Transverse colon (tissue), 4 donors: ENCODE data around the gene SNCG. TPM values are rescaled to one million over a fixed set of nuclear protein-coding genes. Genes with fewer than 3 reads are reported as not detected.
A peak's percentile ranks its signal among the peaks of the same experiment; 100 is the strongest.

Source experiments
- DNase-seq: peaks from one replicate; pipeline ENCODE4 v3.0.0-alpha.2; 2019
- H3K27ac ChIP-seq, 4 donors: fragments of 200-600 bp; sonication (generic); 2 replicates each; pipeline ENCODE4 v1.5.1; 2016 to 2018; ENCODE audit warnings: inconsistent platforms in 4 of 4
- H3K27me3 ChIP-seq: fragments of 200-600 bp; sonication (generic); 2 replicates; pipeline ENCODE4 v1.5.1; 2017; ENCODE audit warnings: inconsistent platforms
- H3K36me3 ChIP-seq, 4 donors: fragments of 200-600 bp; sonication (generic); 2 replicates each; pipeline ENCODE4 v1.5.1; 2017 to 2019; ENCODE audit warnings: inconsistent platforms in 4 of 4
- H3K4me1 ChIP-seq, 4 donors: fragments of 200-600 bp; sonication (generic); 2 replicates each; pipeline ENCODE4 v1.5.1; 2017 to 2020; ENCODE audit warnings: inconsistent platforms in 4 of 4
- H3K4me3 ChIP-seq, 4 donors: fragments of 200-600 bp; sonication (generic); 1 replicate in 1 of 4; 2 replicates in 3 of 4; pipeline versions ENCODE4 v1.5.1 to v1.6.1; 2017 to 2019; ENCODE audit warnings: inconsistent platforms in 4 of 4
- H3K9me3 ChIP-seq, 2 donors: fragments of 200-600 bp; sonication (generic); 2 replicates each; pipeline ENCODE4 v1.5.1; 2017 to 2019; ENCODE audit warnings: inconsistent platforms in 2 of 2
- EP300 ChIP-seq: sonication (generic); formaldehyde crosslinking; IDR thresholded peaks from one replicate; pipeline ENCODE4 v1.6.1; 2017; ENCODE audit warnings: antibody characterized with exemption, low read depth
- POLR2A ChIP-seq: fragments of 450-650 bp; IDR thresholded peaks from one replicate; pipeline ENCODE4 v1.6.1; 2016; ENCODE audit warnings: antibody characterized with exemption, mild to moderate bottlenecking, moderate library complexity
- POLR2AphosphoS5 ChIP-seq, 3 donors: sonication (generic); formaldehyde crosslinking; IDR thresholded peaks; one replicate each; pipeline ENCODE4 v1.6.1; 2016; ENCODE audit warnings: antibody characterized with exemption in 3 of 3
- WGBS, 2 donors: methylation state at CpG; one replicate each; pipeline ENCODE4 v1.1.5; 2018; ENCODE audit warnings: low coverage in 1 of 2; 5-methylcytosine and 5-hydroxymethylcytosine counted together
- in situ Hi-C, 4 donors: fragments of 200-750 bp; cut with MboI; loops; one replicate each; pipeline versions ENCODE4 v1.15.0 to v1.15.1; 2017; ENCODE audit warnings: low sequenced_read_pairs in 3 of 4, low pct_ligation_motif_present in 1 of 4, low pct_unique_long_range_greater_than_20kb in 1 of 4
- intact Hi-C: fragments of 100-400 bp; cut with DNase I; formaldehyde crosslinking; loops from one replicate; pipeline ENCODE4 v1.15.1; 2023; ENCODE audit warnings: low total_unique reads
- total RNA-seq, 4 donors: library from RNA; depleted of rRNA; stranded (reverse); fragments of >200 nt; gene quantifications; one replicate each; pipeline ENCODE4 v1.1.0, GENCODE V29; 2016
- TF ChIP-seq, protein P1 (sequence below), 5 experiments: fragments of 200-600 bp in 3 of 5; fragments of 450-650 bp in 2 of 5; sonication (generic) in 3 of 5; IDR thresholded peaks; 1 replicate in 2 of 5; 2 replicates in 3 of 5; pipeline ENCODE4 v1.5.1; 2016 to 2017; ENCODE audit warnings: antibody characterized with exemption in 5 of 5, inconsistent platforms in 3 of 5, mild to moderate bottlenecking in 2 of 5, moderate library complexity in 1 of 5

SNCG gene
- total RNA-seq, 4 donors from 2014 or later = 7.4 to 7.5 TPM; not detected in 2

DNA sequence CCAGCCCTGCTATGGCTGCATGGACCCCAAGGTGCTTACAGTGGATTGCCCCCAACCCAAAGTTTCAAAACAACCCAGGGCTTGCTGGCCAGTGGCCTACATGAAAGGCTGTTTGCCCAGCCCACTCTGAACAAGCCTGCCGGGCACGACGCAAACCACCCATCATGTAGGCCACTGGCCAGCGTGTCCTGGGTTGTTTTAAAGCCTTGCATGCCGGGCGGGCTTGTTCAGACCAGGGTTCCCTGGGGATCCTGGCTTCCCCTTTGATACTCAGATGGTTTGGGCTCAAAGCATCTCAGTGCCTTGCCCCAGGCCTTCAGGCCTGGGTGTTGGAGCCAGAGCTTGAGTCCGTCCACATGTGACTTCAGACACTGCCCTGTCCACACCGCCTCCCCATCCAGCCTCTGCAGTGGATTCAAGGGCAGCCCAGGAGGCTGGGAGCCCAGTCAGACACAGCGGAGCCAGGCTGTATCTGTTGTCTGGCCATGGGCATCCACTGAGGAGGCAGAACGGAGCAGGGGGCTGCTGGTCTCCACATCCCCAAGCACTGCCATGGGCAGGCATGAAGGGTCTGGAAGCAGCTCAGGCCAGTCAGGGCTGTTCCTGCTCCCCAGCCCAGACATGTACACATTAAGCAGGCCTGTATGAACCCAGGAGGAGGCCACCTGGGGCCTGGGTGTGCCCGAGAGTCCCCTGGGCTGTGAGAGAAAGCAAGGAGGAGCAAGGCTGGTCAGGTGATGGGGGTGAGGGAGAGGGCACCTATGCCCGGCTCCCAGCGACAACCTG, 5.9 kb downstream of the SNCG start:
- DNase-seq = no peak
- no peaks in the 10 kb centered on the region for H3K9me3 ChIP-seq
- TF ChIP-seq EP300 (no peak), POLR2A (no peak), POLR2AphosphoS5 (IDR thresholded peaks at IDR 0.05) (no peak)
- TF ChIP-seq, protein P1, sequence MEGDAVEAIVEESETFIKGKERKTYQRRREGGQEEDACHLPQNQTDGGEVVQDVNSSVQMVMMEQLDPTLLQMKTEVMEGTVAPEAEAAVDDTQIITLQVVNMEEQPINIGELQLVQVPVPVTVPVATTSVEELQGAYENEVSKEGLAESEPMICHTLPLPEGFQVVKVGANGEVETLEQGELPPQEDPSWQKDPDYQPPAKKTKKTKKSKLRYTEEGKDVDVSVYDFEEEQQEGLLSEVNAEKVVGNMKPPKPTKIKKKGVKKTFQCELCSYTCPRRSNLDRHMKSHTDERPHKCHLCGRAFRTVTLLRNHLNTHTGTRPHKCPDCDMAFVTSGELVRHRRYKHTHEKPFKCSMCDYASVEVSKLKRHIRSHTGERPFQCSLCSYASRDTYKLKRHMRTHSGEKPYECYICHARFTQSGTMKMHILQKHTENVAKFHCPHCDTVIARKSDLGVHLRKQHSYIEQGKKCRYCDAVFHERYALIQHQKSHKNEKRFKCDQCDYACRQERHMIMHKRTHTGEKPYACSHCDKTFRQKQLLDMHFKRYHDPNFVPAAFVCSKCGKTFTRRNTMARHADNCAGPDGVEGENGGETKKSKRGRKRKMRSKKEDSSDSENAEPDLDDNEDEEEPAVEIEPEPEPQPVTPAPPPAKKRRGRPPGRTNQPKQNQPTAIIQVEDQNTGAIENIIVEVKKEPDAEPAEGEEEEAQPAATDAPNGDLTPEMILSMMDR (IDR thresholded peaks at IDR 0.05) = no peak
- H3K27me3 ChIP-seq = no peaks in the 10 kb centered on the region
- no peak overlapping the region for H3K27ac ChIP-seq
- H3K4me1 ChIP-seq = peaks cover 21 to 35% (median 32%) of the 10 kb centered on the region in 4 donors
- H3K36me3 ChIP-seq = no peaks in the 10 kb centered on the region
- WGBS, 2 donors = 75 to 85% methylated on average over 4 of the region's 13 CpGs
- H3K4me3 ChIP-seq = no peak overlapping the region
- in situ Hi-C loops (no loop called here), intact Hi-C loops (no loop called here)

DNA sequence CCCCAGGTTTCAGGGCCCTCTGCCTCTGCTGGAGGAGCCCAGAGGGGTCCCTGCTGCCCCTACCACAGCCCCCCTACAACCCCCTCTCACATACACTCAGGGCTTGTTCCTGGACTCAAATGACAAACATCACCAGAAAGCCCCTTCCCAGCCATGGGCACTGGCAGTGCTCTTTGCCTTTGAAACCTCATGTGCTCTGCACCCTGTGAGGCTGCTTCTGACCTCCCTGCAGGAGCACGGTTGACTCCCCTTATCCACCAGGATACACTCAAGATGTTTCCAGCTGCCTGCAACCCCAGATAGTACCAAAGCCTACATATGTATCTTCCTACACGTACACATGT, 6.4 kb downstream of the SNCG start:
- Histone ChIP-seq H3K36me3 (no peaks in the 10 kb centered on the region), H3K9me3 (no peaks in the 10 kb centered on the region), H3K27me3 (no peaks in the 10 kb centered on the region), H3K27ac (no peak overlapping the region), H3K4me1 (peaks cover 25 to 39% (median 36%) of the 10 kb centered on the region in 4 donors), H3K4me3 (no peak overlapping the region)
- no peak for TF ChIP-seq EP300
- TF ChIP-seq POLR2AphosphoS5 (IDR thresholded peaks at IDR 0.05) = no peak
- TF ChIP-seq POLR2A = no peak
- TF ChIP-seq, protein P1 (IDR thresholded peaks at IDR 0.05) = no peak
- intact Hi-C loops (no loop called here), in situ Hi-C loops (no loop called here)
- DNase-seq = no peak
- WGBS, 2 donors = 79 to 90% methylated on average over 2 of the region's 2 CpGs

DNA sequence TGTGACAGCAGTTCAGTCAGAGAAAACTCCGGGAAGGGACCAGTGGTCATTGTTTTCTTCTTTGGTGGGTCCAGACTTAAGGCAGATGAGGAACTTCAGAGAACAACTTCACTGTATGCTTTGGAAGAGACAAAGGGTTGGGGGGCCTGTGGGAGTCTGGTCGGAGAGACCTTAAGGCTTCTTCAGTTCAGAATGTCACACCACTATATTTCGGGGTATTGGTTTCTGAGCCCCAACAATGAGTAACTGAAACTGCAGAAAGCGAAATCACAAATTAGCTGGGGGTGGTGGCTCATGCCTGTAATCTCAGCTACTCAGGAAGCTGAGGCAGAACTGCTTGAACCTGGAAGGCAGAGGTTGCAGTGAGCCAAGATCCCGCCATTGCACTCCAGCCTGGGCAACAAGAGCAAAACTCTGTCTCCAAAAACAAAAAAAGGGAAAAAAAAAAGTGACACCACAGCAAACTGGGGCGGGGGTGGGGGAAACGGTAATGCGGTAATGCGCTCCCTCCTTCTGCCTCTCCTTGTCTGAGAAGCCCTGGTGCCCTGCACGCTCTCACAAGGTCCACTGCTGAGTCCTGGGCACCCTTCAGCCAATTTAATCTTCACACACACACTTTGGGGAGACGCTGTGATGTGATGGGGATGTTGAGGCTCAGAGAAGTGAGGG, 7.7 kb downstream of the SNCG start:
- H3K27me3 ChIP-seq = no peaks in the 10 kb centered on the region
- no peaks in the 10 kb centered on the region for H3K9me3 ChIP-seq
- intact Hi-C loops = no loop called here
- WGBS, 2 donors = 48 to 72% methylated on average over 7 to 11 of the region's 11 CpGs
- TF ChIP-seq, protein P1 (IDR thresholded peaks at IDR 0.05) = no peak
- peaks cover 25 to 50% (median 47%) of the 10 kb centered on the region in 4 donors for H3K4me1 ChIP-seq
- DNase-seq = no peak
- H3K36me3 ChIP-seq = no peaks in the 10 kb centered on the region
- in situ Hi-C loops = no loop called here
- H3K27ac ChIP-seq = peak overlapping the region in 2 of 4 donors; percentile 19 to 94
- H3K4me3 ChIP-seq = no peak overlapping the region

DNA sequence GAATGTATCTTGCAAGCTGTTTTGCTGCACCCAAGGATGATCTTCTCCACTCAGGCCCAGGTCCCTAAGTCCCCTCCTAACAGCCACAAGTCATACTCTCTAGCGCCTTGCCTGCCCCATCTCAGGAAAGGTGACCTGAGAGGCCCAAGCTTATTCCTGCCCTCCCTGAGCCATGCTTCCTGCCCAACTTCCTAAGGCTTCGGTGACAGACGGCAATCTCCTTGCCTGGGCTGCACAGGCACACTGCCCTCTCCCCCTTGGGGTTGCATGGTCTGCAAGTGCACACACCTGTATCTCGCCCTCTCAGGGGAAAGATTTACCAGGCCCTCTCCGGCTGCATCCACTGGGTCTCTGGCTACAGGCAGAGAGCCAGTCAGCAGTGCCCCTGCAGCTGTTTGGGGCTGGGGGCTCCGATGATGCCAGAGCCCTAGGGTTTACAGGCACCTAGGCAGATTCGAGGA, 9.1 kb downstream of the SNCG start:
- H3K36me3 ChIP-seq = no peaks in the 10 kb centered on the region
- peaks cover 25 to 60% (median 55%) of the 10 kb centered on the region in 4 donors for H3K4me1 ChIP-seq
- H3K4me3 ChIP-seq = no peak overlapping the region
- DNase-seq = no peak
- intact Hi-C loops (no loop called here), in situ Hi-C loops (no loop called here)
- TF ChIP-seq POLR2AphosphoS5 (IDR thresholded peaks at IDR 0.05) = no peak
- TF ChIP-seq, protein P1 (IDR thresholded peaks at IDR 0.05) = no peak
- no peaks in the 10 kb centered on the region for H3K9me3 ChIP-seq
- peak overlapping the region; percentile 88 to 95 (median 91) for H3K27ac ChIP-seq
- H3K27me3 ChIP-seq = no peaks in the 10 kb centered on the region
- 89 to 100% methylated on average over 1 to 6 of the region's 7 CpGs for WGBS, 2 donors
